Epithelial cell of esophagus (primary cell): ENCODE measurements around the gene GPN1.

Experiments used
- DNase-seq: peaks from one replicate; pipeline ENCODE4 v3.0.0; 2010; ENCODE audit warnings: low read depth
- H3K4me3 ChIP-seq: 2 replicates; pipeline ENCODE4 v1.5.1; 2011; ENCODE audit warnings: mild to moderate bottlenecking, low read length, control low read depth
- TF ChIP-seq, protein P1 (sequence below): IDR thresholded peaks from 2 replicates; pipeline ENCODE4 v1.5.1; 2011; ENCODE audit warnings: low read depth, mild to moderate bottlenecking, low read length, control low read depth, inconsistent platforms; ENCODE audit not compliant: insufficient read depth; ENCODE audit errors: missing control alignments

Gene GPN1

GRCh38 chr2:27628767-27629709 lies at the start of gene GPN1, which contains the start of gene CCDC121:
Gene GPN1, plus strand, starts transcription at chr2:27629050. Its CDS starts 9 bp downstream, at chr2:27629059.
Gene CCDC121, minus strand, starts transcription at chr2:27629012. Its CDS starts 1,213 bp downstream, at chr2:27627799.
- TF ChIP-seq, protein P1, sequence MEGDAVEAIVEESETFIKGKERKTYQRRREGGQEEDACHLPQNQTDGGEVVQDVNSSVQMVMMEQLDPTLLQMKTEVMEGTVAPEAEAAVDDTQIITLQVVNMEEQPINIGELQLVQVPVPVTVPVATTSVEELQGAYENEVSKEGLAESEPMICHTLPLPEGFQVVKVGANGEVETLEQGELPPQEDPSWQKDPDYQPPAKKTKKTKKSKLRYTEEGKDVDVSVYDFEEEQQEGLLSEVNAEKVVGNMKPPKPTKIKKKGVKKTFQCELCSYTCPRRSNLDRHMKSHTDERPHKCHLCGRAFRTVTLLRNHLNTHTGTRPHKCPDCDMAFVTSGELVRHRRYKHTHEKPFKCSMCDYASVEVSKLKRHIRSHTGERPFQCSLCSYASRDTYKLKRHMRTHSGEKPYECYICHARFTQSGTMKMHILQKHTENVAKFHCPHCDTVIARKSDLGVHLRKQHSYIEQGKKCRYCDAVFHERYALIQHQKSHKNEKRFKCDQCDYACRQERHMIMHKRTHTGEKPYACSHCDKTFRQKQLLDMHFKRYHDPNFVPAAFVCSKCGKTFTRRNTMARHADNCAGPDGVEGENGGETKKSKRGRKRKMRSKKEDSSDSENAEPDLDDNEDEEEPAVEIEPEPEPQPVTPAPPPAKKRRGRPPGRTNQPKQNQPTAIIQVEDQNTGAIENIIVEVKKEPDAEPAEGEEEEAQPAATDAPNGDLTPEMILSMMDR = no peak
- H3K4me3 ChIP-seq = peak within 1 kb of the TSS; percentile 72
- DNase-seq = peak; percentile 95

- no peak overlapping the region for H3K4me3 ChIP-seq
- no peak for DNase-seq
- TF ChIP-seq, protein P1 = no peak
These were observed 47.3 kb upstream of the GPN1 start for GRCh38 chr2:27581417-27582128.

GRCh38 chr2:27582129-27582694 lies 46.6 kb upstream of the GPN1 start:
- peak overlapping the region; percentile 90 for H3K4me3 ChIP-seq
- DNase-seq = no peak
- TF ChIP-seq, protein P1 = no peak

DNA sequence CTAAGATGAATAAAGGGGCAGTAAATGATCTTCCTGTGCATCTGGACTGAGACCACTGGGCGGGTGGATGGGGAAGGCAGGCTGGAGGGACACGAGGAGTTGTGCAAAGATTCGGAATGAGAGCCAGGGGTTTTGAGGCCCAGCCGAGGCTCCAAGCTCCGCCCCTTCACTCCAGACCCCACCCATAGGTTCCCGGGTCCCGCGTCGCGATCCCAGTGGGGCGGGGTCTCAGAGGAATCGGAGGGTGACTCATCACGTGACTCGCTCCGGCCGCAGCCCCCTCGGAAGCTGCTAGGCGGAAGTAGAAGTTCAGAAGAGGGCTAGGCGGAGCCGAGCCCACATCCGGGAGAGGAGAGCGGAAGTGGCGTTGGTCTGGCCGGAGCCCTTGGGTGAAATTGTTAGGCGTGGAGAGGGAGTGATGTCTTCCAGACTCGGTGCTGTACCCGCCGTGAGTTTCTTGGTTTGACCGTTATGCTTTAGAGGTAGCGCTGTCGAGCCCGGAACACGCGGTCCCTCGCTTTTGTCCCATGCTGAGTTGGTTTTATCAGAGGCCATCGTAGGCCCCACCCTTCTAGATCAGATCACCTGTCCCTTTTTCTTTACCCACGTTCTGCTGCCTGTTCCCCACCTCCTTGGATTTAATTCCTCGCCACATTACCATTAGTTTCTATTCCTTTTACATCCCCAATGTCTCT lies 46.0 kb upstream of the GPN1 start, which contains the start of gene ZNF512:
TSS of gene ZNF512 (plus strand) at position 348 of the 695 bp plus-strand sequence. CDS start at position 419, 71 bp downstream.
- DNase-seq = peak; percentile 78
- TF ChIP-seq, protein P1 = no peak
- H3K4me3 ChIP-seq = peak within 1 kb of the TSS; percentile 90

DNA sequence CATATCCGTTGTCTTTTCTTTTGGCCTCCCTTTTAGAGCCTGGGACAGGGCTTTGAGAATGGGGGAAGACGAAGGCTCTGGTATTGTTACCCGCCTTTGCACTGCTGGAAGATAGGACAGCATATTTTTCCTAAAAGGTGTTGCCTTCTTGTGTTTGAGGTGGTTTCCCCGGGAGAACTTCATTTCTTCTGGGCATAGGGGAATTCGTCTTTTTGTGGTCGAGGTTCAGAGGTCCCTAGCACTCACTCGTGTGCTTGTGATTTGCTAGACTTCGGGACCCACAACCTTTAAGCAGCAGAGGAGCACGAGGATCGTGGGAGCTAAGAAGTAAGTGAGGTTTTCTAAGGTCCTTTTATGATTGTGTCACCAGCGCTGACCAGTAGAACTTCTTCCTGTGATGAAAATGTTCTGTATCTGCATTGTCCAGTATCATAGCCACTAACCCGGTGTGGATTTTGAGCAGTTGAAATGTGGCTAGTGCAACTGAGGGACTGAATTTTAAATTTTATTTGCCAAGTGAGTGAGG lies 45.4 kb upstream of the GPN1 start:
- no peak for DNase-seq
- H3K4me3 ChIP-seq = peak overlapping the region; percentile 90
- TF ChIP-seq, protein P1 = no peak

GRCh38 chr2:27584597-27584996 lies 44.3 kb upstream of the GPN1 start:
- no peak for DNase-seq
- no peak overlapping the region for H3K4me3 ChIP-seq
- TF ChIP-seq, protein P1 = no peak
